ENCODE results near the gene LHX4. TPM values are rescaled to one million over a fixed set of nuclear protein-coding genes. Genes with fewer than 3 reads are reported as not detected.

Gene LHX4
- total RNA-seq: not detected
- long read RNA-seq: 0 reads

GRCh38 chr1:180229483-180230415, at the start of gene LHX4:
Gene LHX4, plus strand, starts transcription at chr1:180230264. Its CDS starts 266 bp downstream, at chr1:180230530.
- intact Hi-C loops (cut with micrococcal nuclease): no loop called here
- no peak for TF ChIP-seq CTCF (IDR thresholded peaks at IDR 0.05; ENCODE audit: borderline replicate concordance)
- no peaks in the 10 kb centered on the region for H3K36me3 ChIP-seq
- H3K4me3 ChIP-seq: peak within 1 kb of the TSS; percentile 75
- peaks cover 53% of the 10 kb centered on the region for H3K4me1 ChIP-seq
- no peaks in the 10 kb centered on the region for H3K9me3 ChIP-seq (replicated peaks)
- DNase-seq: no peak
- H3K27me3 ChIP-seq (ENCODE audit: low read depth): peaks cover 100% of the 10 kb centered on the region
- no peak within 1 kb of the TSS for H3K27ac ChIP-seq (replicated peaks)

DNA sequence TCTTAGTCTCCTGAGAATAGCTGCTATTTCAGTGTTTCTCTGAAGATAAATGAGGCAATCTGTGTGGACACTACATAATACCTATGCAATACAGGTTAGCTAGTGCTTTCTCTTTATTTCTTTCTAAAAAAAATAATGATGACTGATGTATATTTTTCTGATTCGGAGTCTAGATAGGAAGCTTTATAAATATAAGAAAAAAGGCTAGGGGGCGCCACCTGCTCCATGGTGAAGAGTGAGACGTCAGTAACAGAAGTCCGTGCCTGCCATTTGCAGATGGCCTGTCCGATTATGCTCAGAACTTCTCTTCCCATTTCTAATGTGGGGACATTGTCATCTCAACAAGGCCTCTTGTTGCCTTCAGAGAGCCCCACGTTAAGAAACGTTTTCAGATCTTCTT, 49.0 kb upstream of the LHX4 start:
- TF ChIP-seq CTCF (IDR thresholded peaks at IDR 0.05; ENCODE audit: borderline replicate concordance): peak; percentile 44
- Histone ChIP-seq H3K4me1 (peaks cover 14% of the 10 kb centered on the region), H3K27ac (replicated peaks) (no peak overlapping the region), H3K9me3 (replicated peaks) (no peaks in the 10 kb centered on the region), H3K4me3 (no peak overlapping the region), H3K27me3 (ENCODE audit: low read depth) (no peaks in the 10 kb centered on the region), H3K36me3 (peaks cover 52% of the 10 kb centered on the region)
- DNase-seq: no peak
- intact Hi-C loops (cut with micrococcal nuclease): loop anchor here (10.0 kb wide), 1 partner anchor 294 kb away; no protein-coding TSS in a partner anchor

DNA sequence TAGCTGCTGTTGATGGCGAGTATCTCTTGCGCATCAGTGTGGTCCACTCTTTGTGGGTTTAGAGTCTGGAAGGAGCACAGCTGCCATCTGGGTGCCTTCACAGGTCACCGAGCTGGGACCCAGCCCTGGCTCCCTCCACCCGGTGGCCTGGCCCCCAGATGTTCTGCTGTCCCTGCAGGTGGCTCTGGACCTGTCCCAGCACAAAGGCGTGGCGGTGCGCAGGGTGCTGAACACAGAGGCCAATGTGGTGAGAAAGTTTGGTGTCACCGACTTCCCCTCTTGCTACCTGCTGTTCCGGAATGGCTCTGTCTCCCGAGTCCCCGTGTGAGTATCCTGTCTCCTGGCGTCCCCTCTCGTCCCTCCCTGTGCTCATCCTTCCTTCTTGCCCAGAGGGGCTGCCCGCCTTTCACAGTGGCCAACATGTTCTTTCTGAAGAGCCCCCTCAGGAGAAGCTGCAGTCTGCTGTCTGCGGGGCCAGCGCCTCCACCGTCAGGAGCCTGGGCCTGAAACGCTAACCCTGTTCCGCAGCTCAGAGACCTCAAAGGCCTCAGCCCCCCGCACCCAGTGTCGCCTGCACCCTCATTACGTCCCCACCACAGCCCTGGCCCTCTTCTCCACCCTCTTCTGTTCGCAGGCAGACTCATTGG, 47.9 kb upstream of the LHX4 start:
- Histone ChIP-seq H3K27ac (replicated peaks) (no peak overlapping the region), H3K9me3 (replicated peaks) (no peaks in the 10 kb centered on the region), H3K4me3 (no peak overlapping the region), H3K36me3 (peaks cover 63% of the 10 kb centered on the region), H3K4me1 (peaks cover 8% of the 10 kb centered on the region), H3K27me3 (ENCODE audit: low read depth) (no peaks in the 10 kb centered on the region)
- DNase-seq: no peak
- intact Hi-C loops (cut with micrococcal nuclease): loop anchor here (10.0 kb wide), 1 partner anchor 293 kb away; no protein-coding TSS in a partner anchor
- no peak for TF ChIP-seq CTCF (IDR thresholded peaks at IDR 0.05; ENCODE audit: borderline replicate concordance)

GRCh38 chr1:180182643-180183311, 47.3 kb upstream of the LHX4 start:
- Histone ChIP-seq H3K4me3 (no peak overlapping the region), H3K27ac (replicated peaks) (no peak overlapping the region), H3K9me3 (replicated peaks) (no peaks in the 10 kb centered on the region), H3K36me3 (peaks cover 70% of the 10 kb centered on the region), H3K27me3 (ENCODE audit: low read depth) (no peaks in the 10 kb centered on the region), H3K4me1 (peaks cover 8% of the 10 kb centered on the region)
- intact Hi-C loops (cut with micrococcal nuclease): loop anchor here (10.0 kb wide), 1 partner anchor 292 kb away; no protein-coding TSS in a partner anchor
- no peak for TF ChIP-seq CTCF (IDR thresholded peaks at IDR 0.05; ENCODE audit: borderline replicate concordance)
- no peak for DNase-seq

- Histone ChIP-seq H3K4me1 (peaks cover 8% of the 10 kb centered on the region), H3K9me3 (replicated peaks) (no peaks in the 10 kb centered on the region), H3K27me3 (ENCODE audit: low read depth) (no peaks in the 10 kb centered on the region), H3K36me3 (peaks cover 75% of the 10 kb centered on the region), H3K27ac (replicated peaks) (no peak overlapping the region), H3K4me3 (no peak overlapping the region)
- no peak for DNase-seq
- intact Hi-C loops (cut with micrococcal nuclease): loop anchor here (10.0 kb wide), 1 partner anchor 291 kb away; no protein-coding TSS in a partner anchor
- no peak for TF ChIP-seq CTCF (IDR thresholded peaks at IDR 0.05; ENCODE audit: borderline replicate concordance)
Observed at GRCh38 chr1:180183426-180183825, 46.6 kb upstream of the LHX4 start.
